CD4-positive, alpha-beta memory T cell (primary cell): ENCODE results near the gene SAPCD1. TPM values are rescaled to one million over a fixed set of nuclear protein-coding genes. Genes with fewer than 3 reads are reported as not detected.
"Not testable (repeated sequence)": the region's sequence is repeated elsewhere in the genome, so short reads cannot be mapped to it uniquely, and the experiment has no call there.

Experiments
- CTCF ChIA-PET: fragments of 350-600 bp; sonication (Branson Sonifier 250); formaldehyde crosslinking; loops from one replicate; lab custom pipeline; 2021; ENCODE audit warnings: inconsistent platforms; ENCODE audit not compliant: partially characterized antibody; lab: Charles Lee
- POLR2A ChIA-PET: fragments of 350-600 bp; sonication (Branson Sonifier 250); formaldehyde crosslinking; loops from one replicate; lab custom pipeline; 2021; ENCODE audit not compliant: partially characterized antibody; lab: Charles Lee
- DNase-seq, 5 donors: peaks; one replicate each; pipeline versions ENCODE4 v3.0.0 to v3.0.0-alpha.2; 2020 to 2022; ENCODE audit warnings: mixed read lengths in 1 of 5
- H3K27ac ChIP-seq: one replicate; pipeline ENCODE4 v1.7.0; 2013; ENCODE audit warnings: low read depth, low read length
- H3K27me3 ChIP-seq: 2 replicates; pipeline ENCODE4 v1.7.0; 2013; ENCODE audit warnings: mild to moderate bottlenecking, low read length, moderate library complexity; ENCODE audit not compliant: insufficient read depth
- H3K36me3 ChIP-seq: 2 replicates; pipeline ENCODE4 v1.7.0; 2013; ENCODE audit warnings: mild to moderate bottlenecking, low read length, moderate library complexity; ENCODE audit not compliant: insufficient read depth
- H3K4me1 ChIP-seq: 2 replicates; pipeline ENCODE4 v1.7.0; 2013; ENCODE audit warnings: mild to moderate bottlenecking, low read length, moderate library complexity; ENCODE audit not compliant: insufficient read depth
- H3K4me3 ChIP-seq, 2 donors: one replicate each; pipeline ENCODE4 v1.7.0; 2013; ENCODE audit warnings: low read length in 2 of 2, mild to moderate bottlenecking in 1 of 2
- H3K9me3 ChIP-seq, 2 donors: one replicate each; pipeline ENCODE4 v1.7.0; 2013; ENCODE audit warnings: low read length in 2 of 2, control low read depth in 1 of 2; ENCODE audit not compliant: control insufficient read depth in 1 of 2
- H3K27ac Mint-ChIP-seq, 7 donors: one replicate each; pipeline ENCODE4 v1.8.0; 2020 to 2021; ENCODE audit warnings: mixed read lengths in 7 of 7, mild to moderate bottlenecking in 6 of 7, inconsistent platforms in 3 of 7, moderate library complexity in 3 of 7
- H3K27me3 Mint-ChIP-seq, 2 donors: one replicate each; pipeline ENCODE4 v1.8.0; 2020 to 2021; ENCODE audit warnings: mixed read lengths in 2 of 2
- H3K36me3 Mint-ChIP-seq, 2 donors: one replicate each; pipeline ENCODE4 v1.8.0; 2020 to 2021; ENCODE audit warnings: mixed read lengths in 2 of 2, inconsistent platforms in 1 of 2, mild to moderate bottlenecking in 1 of 2
- H3K4me1 Mint-ChIP-seq, 4 donors: one replicate each; pipeline ENCODE4 v1.8.0; 2020 to 2021; ENCODE audit warnings: mixed read lengths in 4 of 4, mild to moderate bottlenecking in 1 of 4
- H3K4me3 Mint-ChIP-seq, 8 donors: one replicate each; pipeline ENCODE4 v1.8.0; 2020 to 2021; ENCODE audit warnings: mixed read lengths in 8 of 8, mild to moderate bottlenecking in 7 of 8, moderate library complexity in 6 of 8, inconsistent platforms in 3 of 8
- H3K9me3 Mint-ChIP-seq, 8 donors: one replicate each; pipeline ENCODE4 v1.8.0; 2020 to 2021; ENCODE audit warnings: mixed read lengths in 8 of 8, mild to moderate bottlenecking in 5 of 8, inconsistent platforms in 3 of 8, moderate library complexity in 1 of 8
- intact Hi-C: fragments of 100-400 bp; cut with micrococcal nuclease; formaldehyde crosslinking; loops from one replicate; pipeline ENCODE4 v1.15.1; 2023
- polyA plus RNA-seq, 2 donors: library from polyadenylated mRNA; unstranded; fragments of 300-500 nt; fragmentation: Illumina TruSeq; gene quantifications; one replicate each; pipeline ENCODE4 v1.2.3, GENCODE V29; 2021
- total RNA-seq, 2 experiments: library from RNA; stranded (reverse); gene quantifications; one replicate each; pipeline ENCODE4 v1.2.3, GENCODE V29; 2021

Gene SAPCD1
- total and polyA plus RNA-seq, 4 experiments from 2014 or later: 0.89 to 3.7 (median 2.7) TPM; not detected in 1

DNA sequence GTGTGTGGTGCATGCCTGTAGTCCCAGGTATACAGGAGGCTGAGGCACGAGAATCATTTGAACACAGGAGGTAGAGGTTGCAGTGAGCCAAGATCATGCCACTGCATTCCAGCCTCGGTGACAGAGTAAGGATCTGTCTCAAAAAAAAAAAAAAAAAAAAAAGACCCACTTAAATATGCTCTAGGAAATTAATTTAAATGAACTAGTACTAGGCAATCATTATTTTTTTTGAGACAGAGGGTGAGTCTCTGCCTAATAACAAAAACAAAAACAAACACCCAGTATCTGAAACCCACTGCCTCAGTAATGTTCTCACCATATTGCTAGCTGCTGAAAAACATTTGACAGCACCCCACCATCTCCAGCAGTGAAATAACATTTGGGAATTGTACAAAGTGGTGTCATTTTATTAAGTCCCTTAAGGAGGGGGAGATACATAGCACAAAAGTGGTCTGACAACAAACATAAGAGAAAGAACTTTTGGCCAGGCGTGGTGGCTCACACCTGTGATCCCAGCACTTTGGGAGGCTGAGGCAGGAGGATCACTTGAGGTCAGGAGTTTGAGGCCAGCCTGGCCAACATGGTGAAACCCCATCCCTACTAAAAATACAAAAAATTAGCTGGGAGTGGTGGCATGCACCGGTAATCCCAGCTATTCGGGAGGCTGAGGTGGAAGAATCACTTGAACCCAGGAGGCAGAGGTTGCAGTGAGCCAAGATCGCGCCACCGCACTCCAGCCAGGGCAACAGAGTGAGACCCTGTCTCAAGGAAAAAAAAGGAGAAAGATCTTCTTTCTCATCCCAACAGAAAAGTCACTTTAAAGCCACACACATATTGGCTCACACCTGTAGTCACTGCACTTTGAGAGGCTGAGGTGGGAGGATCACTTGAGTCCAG, 38.8 kb downstream of the SAPCD1 start:
- DNase-seq, H3K9me3 ChIP-seq, H3K4me3 ChIP-seq, H3K27me3 ChIP-seq, intact Hi-C loops, H3K9me3 Mint-ChIP-seq, H3K27me3 Mint-ChIP-seq, H3K27ac ChIP-seq, H3K36me3 ChIP-seq, H3K4me3 Mint-ChIP-seq: not testable (repeated sequence)
- H3K27ac Mint-ChIP-seq: peak overlapping the region in 1 of 7 donors; percentile 22
- peaks cover 18 to 47% (median 29%) of the 10 kb centered on the region in 4 donors for H3K4me1 Mint-ChIP-seq
- POLR2A ChIA-PET: interaction anchor here (0.9 to 6.5 kb wide), 2 partner anchors 12 to 61 kb away, joined by 3 to 73 read pairs; partner anchors contain the start of genes HSPA1A and HSPA1L
- CTCF ChIA-PET: interaction anchor here (2.2 kb wide), 1 partner anchor 12 kb away, joined by 5 read pairs; no protein-coding TSS in a partner anchor
- H3K36me3 Mint-ChIP-seq: peaks cover 5 to 15% of the 10 kb centered on the region in 2 donors
- peaks cover 40% of the 10 kb centered on the region for H3K4me1 ChIP-seq

GRCh38 chr6:31805939-31806469, 43.5 kb downstream of the SAPCD1 start:
- no peak for DNase-seq
- intact Hi-C loops: loop anchor here (1.0 kb wide), 1 partner anchor 11 kb away; the partner anchor contains the start of gene VARS1

DNA sequence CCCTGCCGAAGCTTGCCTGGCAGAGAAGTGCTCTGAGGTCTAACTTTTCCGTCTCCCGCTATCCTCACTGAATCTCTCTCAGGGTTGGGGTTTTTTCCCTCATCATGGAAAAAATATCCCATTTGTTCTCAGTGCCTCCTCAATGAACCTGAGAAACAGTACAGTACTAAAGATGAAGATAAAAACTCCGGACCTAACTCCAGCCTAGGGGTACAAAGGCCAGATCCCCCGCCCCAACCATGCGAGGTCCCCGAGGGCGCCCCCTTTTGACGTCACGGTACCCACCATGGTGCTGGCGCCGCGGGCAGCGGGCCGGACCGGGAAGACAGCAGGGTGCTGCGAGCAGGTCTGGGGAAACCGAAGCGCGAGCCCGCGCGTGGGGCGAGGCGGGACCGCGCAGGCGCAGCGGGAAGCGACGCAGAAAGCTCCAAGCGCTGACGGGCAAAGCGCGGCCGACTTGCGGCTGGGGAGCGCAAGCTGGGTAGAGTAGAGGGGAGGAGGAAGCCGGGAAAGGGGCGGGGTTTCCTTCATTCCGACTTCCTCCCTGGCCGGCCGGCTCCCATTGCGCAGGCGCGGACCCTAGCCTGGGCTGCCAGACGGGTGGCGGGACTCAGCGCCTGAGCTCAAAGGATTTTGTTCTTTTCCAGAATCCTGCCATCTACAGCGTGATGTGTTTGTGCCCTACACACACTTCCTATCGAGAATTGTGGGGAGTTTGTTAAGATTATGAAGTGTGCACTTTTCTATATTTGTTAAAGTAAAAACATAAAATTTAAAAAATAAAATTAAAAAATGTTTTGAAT, 44.2 kb downstream of the SAPCD1 start, which contains the start of gene LSM2:
LSM2 (minus strand) TSS at position 497 of the 803 bp plus-strand sequence; CDS start at position 288, 209 bp downstream.
- intact Hi-C loops: loop anchor here (1.0 kb wide), 1 partner anchor 11 kb away; the partner anchor contains the start of gene VARS1
- Histone ChIP-seq H3K4me1 (peaks cover 23% of the 10 kb centered on the region), H3K36me3 (peaks cover 16% of the 10 kb centered on the region), H3K4me3 (peak within 1 kb of the TSS; percentile 84 to 89), H3K27ac (peak within 1 kb of the TSS; percentile 80), H3K27me3 (no peaks in the 10 kb centered on the region), H3K9me3 (no peaks in the 10 kb centered on the region)
- peaks cover 23 to 41% of the 10 kb centered on the region in 2 donors for H3K36me3 Mint-ChIP-seq
- H3K9me3 Mint-ChIP-seq: no peaks in the 10 kb centered on the region
- no peaks in the 10 kb centered on the region for H3K27me3 Mint-ChIP-seq
- peak; percentile 97 to 98 (median 97) for DNase-seq
- H3K4me3 Mint-ChIP-seq: peak within 1 kb of the TSS; percentile 86 to 97 (median 90)
- ChIA-PET CTCF (interaction anchor here (0.6 to 3.7 kb wide), 14 partner anchors 8 to 142 kb away, joined by 3 to 20 read pairs (median 7); partner anchors contain the start of genes CLIC1, GPANK1, HSPA1A and HSPA1L), POLR2A (interaction anchor here (0.7 to 6.2 kb wide), 30 partner anchors 8 to 609 kb away, joined by 3 to 93 read pairs (median 6); partner anchors contain the start of genes ABHD16A, BAG6, CLIC1 and CSNK2B)
- H3K27ac Mint-ChIP-seq: peak within 1 kb of the TSS; percentile 89 to 97 (median 93)
- peaks cover 11 to 37% (median 27%) of the 10 kb centered on the region in 4 donors for H3K4me1 Mint-ChIP-seq

More at GRCh38 chr6:31805939-31806469, 43.5 kb downstream of the SAPCD1 start:
- Mint-ChIP-seq H3K4me3 (peak overlapping the region; percentile 86 to 97 (median 90)), H3K9me3 (no peaks in the 10 kb centered on the region), H3K36me3 (peaks cover 20 to 41% of the 10 kb centered on the region in 2 donors), H3K27ac (peak overlapping the region; percentile 89 to 97 (median 93)), H3K4me1 (peaks cover 11 to 33% (median 27%) of the 10 kb centered on the region in 4 donors), H3K27me3 (no peaks in the 10 kb centered on the region)
- peaks cover 22% of the 10 kb centered on the region for H3K4me1 ChIP-seq
- peaks cover 11% of the 10 kb centered on the region for H3K36me3 ChIP-seq
- peak overlapping the region; percentile 84 to 89 for H3K4me3 ChIP-seq
- no peaks in the 10 kb centered on the region for H3K9me3 ChIP-seq
- H3K27me3 ChIP-seq: no peaks in the 10 kb centered on the region
- ChIA-PET POLR2A (interaction anchor here (0.6 to 6.2 kb wide), 22 partner anchors 9 to 609 kb away, joined by 3 to 93 read pairs (median 6); partner anchors contain the start of genes ABHD16A, BAG6, CLIC1 and CSNK2B), CTCF (interaction anchor here (1.1 to 3.7 kb wide), 8 partner anchors 10 to 75 kb away, joined by 5 to 20 read pairs (median 10); partner anchors contain the start of genes CLIC1 and VARS1)
- H3K27ac ChIP-seq: peak overlapping the region; percentile 80

DNA sequence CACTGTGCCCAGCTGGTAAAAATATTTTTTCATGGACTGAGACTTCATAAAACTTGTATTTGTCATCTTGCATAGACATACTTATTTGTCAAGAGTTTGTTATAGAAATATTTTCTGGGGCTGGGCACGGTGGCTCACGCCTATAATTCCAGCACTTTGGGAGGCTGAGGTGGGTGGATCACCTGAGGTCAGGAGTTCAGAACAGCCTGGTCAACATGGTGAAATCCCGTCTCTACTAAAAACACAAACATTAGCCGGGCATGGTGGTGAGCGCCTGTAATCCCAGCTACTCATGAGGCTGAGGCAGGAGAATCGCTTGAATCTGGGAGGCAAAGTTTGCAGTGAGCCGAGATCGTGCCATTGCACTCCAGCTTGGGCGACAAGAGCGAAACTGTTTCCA, 46.1 kb downstream of the SAPCD1 start:
- peaks cover 42% of the 10 kb centered on the region for H3K4me1 ChIP-seq
- DNase-seq, H3K27ac ChIP-seq, H3K4me3 Mint-ChIP-seq, intact Hi-C loops, H3K27me3 Mint-ChIP-seq, H3K9me3 ChIP-seq, H3K27me3 ChIP-seq, H3K9me3 Mint-ChIP-seq, H3K4me3 ChIP-seq: not testable (repeated sequence)
- H3K4me1 Mint-ChIP-seq: peaks cover 23 to 48% (median 37%) of the 10 kb centered on the region in 4 donors
- CTCF ChIA-PET: interaction anchor here (1.2 to 3.7 kb wide), 3 partner anchors 9 to 13 kb away, joined by 3 to 12 read pairs (median 4); partner anchors contain the start of gene VARS1
- peak overlapping the region in 1 of 7 donors; percentile 43 for H3K27ac Mint-ChIP-seq
- peaks cover 22 to 45% of the 10 kb centered on the region in 2 donors for H3K36me3 Mint-ChIP-seq
- peaks cover 16% of the 10 kb centered on the region for H3K36me3 ChIP-seq
- POLR2A ChIA-PET: interaction anchor here (4.0 to 6.2 kb wide), 3 partner anchors 9 to 71 kb away, joined by 32 to 93 read pairs (median 63); partner anchors contain the start of genes CLIC1, MSH5 and VARS1

- H3K4me1 Mint-ChIP-seq: peaks cover 21 to 54% (median 33%) of the 10 kb centered on the region in 4 donors
- Histone ChIP-seq H3K4me3 (no peak overlapping the region), H3K4me1 (peaks cover 33% of the 10 kb centered on the region), H3K9me3 (no peaks in the 10 kb centered on the region), H3K27me3 (no peaks in the 10 kb centered on the region), H3K27ac (no peak overlapping the region), H3K36me3 (peaks cover 16% of the 10 kb centered on the region)
- no peaks in the 10 kb centered on the region for H3K27me3 Mint-ChIP-seq
- peaks cover 22 to 38% of the 10 kb centered on the region in 2 donors for H3K36me3 Mint-ChIP-seq
- peaks cover 0 to 2% (median 0%) of the 10 kb centered on the region in 8 donors for H3K9me3 Mint-ChIP-seq
- peak overlapping the region in 5 of 7 donors; percentile 17 to 94 (median 72) for H3K27ac Mint-ChIP-seq
- ChIA-PET POLR2A (interaction anchor here (0.6 to 5.7 kb wide), 5 partner anchors 12 to 312 kb away, joined by 3 to 73 read pairs (median 6); partner anchors contain the start of genes HSPA1B and VARS1), CTCF (interaction anchor here (0.9 to 1.4 kb wide), 3 partner anchors 13 to 100 kb away, joined by 3 to 4 read pairs (median 3); no protein-coding TSS in a partner anchor)
- H3K4me3 Mint-ChIP-seq: peak overlapping the region in 5 of 8 donors; percentile 57 to 96 (median 80)
- DNase-seq: no peak
- intact Hi-C loops: no loop called here
Measured at GRCh38 chr6:31811645-31812044, 49.2 kb downstream of the SAPCD1 start.

DNA sequence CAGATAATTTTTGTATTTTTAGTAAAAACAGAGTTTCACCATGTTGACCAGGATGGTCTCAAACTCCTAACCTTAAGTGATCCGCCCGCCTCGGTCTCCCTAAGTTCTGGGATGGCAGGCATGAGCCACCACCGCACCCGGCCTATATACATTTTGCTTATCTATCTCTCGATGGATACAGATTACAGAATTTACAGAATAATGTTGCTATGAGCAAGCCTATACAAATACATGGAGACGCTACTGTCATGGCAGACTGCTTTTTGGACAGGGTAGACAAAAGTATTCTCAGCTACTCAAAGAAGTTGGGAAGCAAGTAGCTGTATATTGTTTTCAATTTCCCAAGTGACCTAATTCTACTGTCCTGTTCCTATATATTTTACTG, 51.0 kb downstream of the SAPCD1 start:
- H3K36me3 Mint-ChIP-seq: peaks cover 22 to 40% of the 10 kb centered on the region in 2 donors

More for the DNA sequence above, 51.0 kb downstream of the SAPCD1 start:
- no peak for DNase-seq
- H3K27ac ChIP-seq: peak overlapping the region; percentile 42
- H3K4me3 Mint-ChIP-seq: peak overlapping the region; percentile 42 to 96 (median 90)
- H3K27ac Mint-ChIP-seq: peak overlapping the region; percentile 67 to 94 (median 91)
- peaks cover 16% of the 10 kb centered on the region for H3K36me3 ChIP-seq
- H3K4me1 Mint-ChIP-seq: peaks cover 28 to 61% (median 38%) of the 10 kb centered on the region in 4 donors
- peaks cover 0 to 2% (median 0%) of the 10 kb centered on the region in 8 donors for H3K9me3 Mint-ChIP-seq
- H3K9me3 ChIP-seq: no peaks in the 10 kb centered on the region
- H3K4me3 ChIP-seq: no peak overlapping the region
- peaks cover 32% of the 10 kb centered on the region for H3K4me1 ChIP-seq
- intact Hi-C loops: no loop called here
- no peaks in the 10 kb centered on the region for H3K27me3 Mint-ChIP-seq
- no peaks in the 10 kb centered on the region for H3K27me3 ChIP-seq
- ChIA-PET CTCF (interaction anchor here (0.8 to 2.2 kb wide), 8 partner anchors 10 to 88 kb away, joined by 3 to 8 read pairs (median 6); partner anchors contain the start of genes DDAH2, HSPA1B and VARS1), POLR2A (interaction anchor here (1.1 to 5.7 kb wide), 8 partner anchors 8 to 149 kb away, joined by 4 to 73 read pairs (median 30); partner anchors contain the start of genes ABHD16A, CLIC1, GPANK1 and HSPA1B)
